HEK293 (cell line): ENCODE results near the gene SRRM5.

Experiments
- BCL6B ChIP-seq: fragments of 450-650 bp; formaldehyde crosslinking; IDR thresholded peaks from 2 replicates; pipeline ENCODE4 v1.5.1; 2017; ENCODE audit warnings: missing biosample characterization, missing genetic modification characterization
- GLI2 ChIP-seq: fragments of 450-650 bp; formaldehyde crosslinking; IDR thresholded peaks from 2 replicates; pipeline ENCODE4; 2017; ENCODE audit warnings: missing biosample characterization, missing genetic modification characterization, low read depth, borderline replicate concordance
- HOXA7 ChIP-seq: sonication (generic); formaldehyde crosslinking; IDR thresholded peaks from 2 replicates; pipeline ENCODE4 v1.8.1; 2022; ENCODE audit warnings: missing genetic modification reagents, borderline replicate concordance
- KLF8 ChIP-seq: fragments of 450-650 bp; formaldehyde crosslinking; IDR thresholded peaks from 2 replicates; pipeline ENCODE4 v1.5.1; 2016; ENCODE audit warnings: missing biosample characterization, missing genetic modification characterization
- OSR2 ChIP-seq: fragments of 450-650 bp; formaldehyde crosslinking; IDR thresholded peaks from 2 replicates; pipeline ENCODE4 v1.5.1; 2016; ENCODE audit warnings: missing biosample characterization, missing genetic modification characterization
- PRDM1 ChIP-seq: fragments of 450-650 bp; formaldehyde crosslinking; IDR thresholded peaks from 2 replicates; pipeline ENCODE4; 2016; ENCODE audit warnings: missing biosample characterization, missing genetic modification characterization
- PRDM6 ChIP-seq: fragments of 450-650 bp; formaldehyde crosslinking; IDR thresholded peaks from 2 replicates; pipeline ENCODE4 v1.5.1; 2017; ENCODE audit warnings: missing biosample characterization, missing genetic modification characterization
- YY2 ChIP-seq: fragments of 450-650 bp; formaldehyde crosslinking; IDR thresholded peaks from 2 replicates; pipeline ENCODE4 v1.5.1; 2016; ENCODE audit warnings: missing biosample characterization, missing genetic modification characterization
- ZBTB1 ChIP-seq: fragments of 450-650 bp; formaldehyde crosslinking; IDR thresholded peaks from 2 replicates; pipeline ENCODE4 v1.5.1; 2016; ENCODE audit warnings: missing biosample characterization, missing genetic modification characterization
- ZBTB26 ChIP-seq: fragments of 450-650 bp; formaldehyde crosslinking; optimal IDR thresholded peaks from 2 replicates; pipeline ENCODE3; 2016; ENCODE audit warnings: missing biosample characterization, mild to moderate bottlenecking, missing genetic modification characterization
- ZBTB48 ChIP-seq: fragments of 450-650 bp; formaldehyde crosslinking; IDR thresholded peaks from 2 replicates; pipeline ENCODE4 v1.5.1; 2016; ENCODE audit warnings: missing biosample characterization, missing genetic modification characterization
- ZBTB6 ChIP-seq: fragments of 450-650 bp; formaldehyde crosslinking; IDR thresholded peaks from 2 replicates; pipeline ENCODE4 v1.5.1; 2017; ENCODE audit warnings: missing biosample characterization, missing genetic modification characterization
- ZEB2 ChIP-seq: fragments of 450-650 bp; formaldehyde crosslinking; IDR thresholded peaks from 2 replicates; pipeline ENCODE4 v1.5.1; 2016; ENCODE audit warnings: missing biosample characterization, missing genetic modification characterization
- ZFP3 ChIP-seq: fragments of 450-650 bp; formaldehyde crosslinking; IDR thresholded peaks from 2 replicates; pipeline ENCODE4 v1.5.1; 2016; ENCODE audit warnings: low read depth, missing biosample characterization, missing genetic modification characterization
- ZNF155 ChIP-seq: fragments of 450-650 bp; formaldehyde crosslinking; IDR thresholded peaks from 2 replicates; pipeline ENCODE4 v1.5.1; 2016; ENCODE audit warnings: missing biosample characterization, missing genetic modification characterization
- ZNF221 ChIP-seq: fragments of 450-650 bp; formaldehyde crosslinking; IDR thresholded peaks from 2 replicates; pipeline ENCODE4 v1.5.1; 2017; ENCODE audit warnings: missing biosample characterization, missing genetic modification characterization, borderline replicate concordance
- ZNF23 ChIP-seq: fragments of 450-650 bp; formaldehyde crosslinking; IDR thresholded peaks from 2 replicates; pipeline ENCODE4 v1.5.1; 2016; ENCODE audit warnings: missing biosample characterization, missing genetic modification characterization, borderline replicate concordance
- ZNF248 ChIP-seq: fragments of 450-650 bp; formaldehyde crosslinking; IDR thresholded peaks from 2 replicates; pipeline ENCODE4 v1.5.1; 2017; ENCODE audit warnings: missing biosample characterization, missing genetic modification characterization
- ZNF423 ChIP-seq: fragments of 450-650 bp; formaldehyde crosslinking; IDR thresholded peaks from 2 replicates; pipeline ENCODE4 v1.5.1; 2016; ENCODE audit warnings: missing biosample characterization, missing genetic modification characterization
- ZNF433 ChIP-seq: fragments of 450-650 bp; formaldehyde crosslinking; IDR thresholded peaks from 2 replicates; pipeline ENCODE4 v1.5.1; 2016; ENCODE audit warnings: missing biosample characterization, missing genetic modification characterization, low read depth
- ZNF48 ChIP-seq: fragments of 450-650 bp; formaldehyde crosslinking; IDR thresholded peaks from 2 replicates; pipeline ENCODE4 v1.5.1; 2016; ENCODE audit warnings: missing biosample characterization, missing genetic modification characterization
- ZNF501 ChIP-seq: fragments of 450-650 bp; formaldehyde crosslinking; IDR thresholded peaks from 2 replicates; pipeline ENCODE4 v1.5.1; 2016; ENCODE audit warnings: missing biosample characterization, missing genetic modification characterization
- ZNF585B ChIP-seq: fragments of 450-650 bp; formaldehyde crosslinking; IDR thresholded peaks from 2 replicates; pipeline ENCODE4 v1.5.1; 2016; ENCODE audit warnings: missing biosample characterization, missing genetic modification characterization
- ZNF654 ChIP-seq: fragments of 450-650 bp; formaldehyde crosslinking; IDR thresholded peaks from 2 replicates; pipeline ENCODE4 v1.5.1; 2016; ENCODE audit warnings: low read depth, missing biosample characterization, missing genetic modification characterization
- ZSCAN23 ChIP-seq: fragments of 450-650 bp; formaldehyde crosslinking; IDR thresholded peaks from 2 replicates; pipeline ENCODE4 v1.5.1; 2016; ENCODE audit warnings: missing biosample characterization, missing genetic modification characterization
- ZXDB ChIP-seq: fragments of 450-650 bp; formaldehyde crosslinking; IDR thresholded peaks from 2 replicates; pipeline ENCODE4 v1.5.1; 2016; ENCODE audit warnings: missing biosample characterization, missing genetic modification characterization
- TF ChIP-seq, protein P1 (sequence below): fragments of 450-650 bp; formaldehyde crosslinking; IDR thresholded peaks from 2 replicates; pipeline ENCODE4 v1.5.1; 2016; ENCODE audit warnings: missing biosample characterization, missing genetic modification characterization, low read depth
- TF ChIP-seq, protein P2 (sequence below): fragments of 450-650 bp; formaldehyde crosslinking; IDR thresholded peaks from 2 replicates; pipeline ENCODE4; 2016; ENCODE audit warnings: missing biosample characterization, missing genetic modification characterization
- TF ChIP-seq, protein P3 (sequence below): fragments of 450-650 bp; formaldehyde crosslinking; IDR thresholded peaks from 2 replicates; pipeline ENCODE4 v1.5.1; 2016; ENCODE audit warnings: missing biosample characterization, missing genetic modification characterization
- TF ChIP-seq, protein P4 (sequence below): fragments of 450-650 bp; formaldehyde crosslinking; IDR thresholded peaks from 2 replicates; pipeline ENCODE4 v1.5.1; 2017; ENCODE audit warnings: missing biosample characterization, missing genetic modification characterization

The SRRM5 gene

GRCh38 chr19:43572171-43572588 lies 39.7 kb upstream of the SRRM5 start (continued):
- TF ChIP-seq BCL6B (tag by site-specific recombination) (no peak; the same call in 1 of the 2 replicates), PRDM1 (tag by site-specific recombination) (0 out of 2 replicates have a peak, but pooled peaks have one; percentile 13), ZBTB6 (tag by site-specific recombination) (no peak), HOXA7 (no peak), PRDM6 (tag by site-specific recombination) (peak; percentile 99), ZNF155 (no peak), ZXDB (tag by site-specific recombination) (peak; percentile 50; the same call in 1 of the 2 replicates), ZBTB26 (tag by site-specific recombination) (no peak), KLF8 (tag by site-specific recombination) (peak; percentile 94), ZNF23 (no peak), ZNF248 (tag by site-specific recombination) (no peak), ZSCAN23 (tag by site-specific recombination) (peak; percentile 82), ZNF433 (no peak), YY2 (no peak), GLI2 (tag by site-specific recombination) (no peak; the same call in 1 of the 2 replicates), ZNF501 (tag by site-specific recombination) (no peak), ZBTB48 (tag by site-specific recombination) (no peak), OSR2 (peak; percentile 80), ZNF423 (tag by site-specific recombination) (no peak; the same call in 1 of the 2 replicates), ZFP3 (tag by site-specific recombination) (no peak), ZNF48 (tag by site-specific recombination) (no peak), ZNF585B (tag by site-specific recombination) (peak; percentile 39), ZBTB1 (no peak), ZNF221 (tag by site-specific recombination) (no peak), ZNF654 (tag by site-specific recombination) (no peak), ZEB2 (tag by site-specific recombination) (peak; percentile 85)
- TF ChIP-seq, protein P1, sequence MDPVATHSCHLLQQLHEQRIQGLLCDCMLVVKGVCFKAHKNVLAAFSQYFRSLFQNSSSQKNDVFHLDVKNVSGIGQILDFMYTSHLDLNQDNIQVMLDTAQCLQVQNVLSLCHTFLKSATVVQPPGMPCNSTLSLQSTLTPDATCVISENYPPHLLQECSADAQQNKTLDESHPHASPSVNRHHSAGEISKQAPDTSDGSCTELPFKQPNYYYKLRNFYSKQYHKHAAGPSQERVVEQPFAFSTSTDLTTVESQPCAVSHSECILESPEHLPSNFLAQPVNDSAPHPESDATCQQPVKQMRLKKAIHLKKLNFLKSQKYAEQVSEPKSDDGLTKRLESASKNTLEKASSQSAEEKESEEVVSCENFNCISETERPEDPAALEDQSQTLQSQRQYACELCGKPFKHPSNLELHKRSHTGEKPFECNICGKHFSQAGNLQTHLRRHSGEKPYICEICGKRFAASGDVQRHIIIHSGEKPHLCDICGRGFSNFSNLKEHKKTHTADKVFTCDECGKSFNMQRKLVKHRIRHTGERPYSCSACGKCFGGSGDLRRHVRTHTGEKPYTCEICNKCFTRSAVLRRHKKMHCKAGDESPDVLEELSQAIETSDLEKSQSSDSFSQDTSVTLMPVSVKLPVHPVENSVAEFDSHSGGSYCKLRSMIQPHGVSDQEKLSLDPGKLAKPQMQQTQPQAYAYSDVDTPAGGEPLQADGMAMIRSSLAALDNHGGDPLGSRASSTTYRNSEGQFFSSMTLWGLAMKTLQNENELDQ (tag by site-specific recombination) = no peak
- TF ChIP-seq, protein P2, sequence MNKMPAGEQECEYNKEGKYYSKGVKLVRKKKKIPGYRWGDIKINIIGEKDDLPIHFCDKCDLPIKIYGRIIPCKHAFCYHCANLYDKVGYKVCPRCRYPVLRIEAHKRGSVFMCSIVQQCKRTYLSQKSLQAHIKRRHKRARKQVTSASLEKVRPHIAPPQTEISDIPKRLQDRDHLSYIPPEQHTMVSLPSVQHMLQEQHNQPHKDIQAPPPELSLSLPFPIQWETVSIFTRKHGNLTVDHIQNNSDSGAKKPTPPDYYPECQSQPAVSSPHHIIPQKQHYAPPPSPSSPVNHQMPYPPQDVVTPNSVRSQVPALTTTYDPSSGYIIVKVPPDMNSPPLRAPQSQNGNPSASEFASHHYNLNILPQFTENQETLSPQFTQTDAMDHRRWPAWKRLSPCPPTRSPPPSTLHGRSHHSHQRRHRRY = no peak
- TF ChIP-seq, protein P3, sequence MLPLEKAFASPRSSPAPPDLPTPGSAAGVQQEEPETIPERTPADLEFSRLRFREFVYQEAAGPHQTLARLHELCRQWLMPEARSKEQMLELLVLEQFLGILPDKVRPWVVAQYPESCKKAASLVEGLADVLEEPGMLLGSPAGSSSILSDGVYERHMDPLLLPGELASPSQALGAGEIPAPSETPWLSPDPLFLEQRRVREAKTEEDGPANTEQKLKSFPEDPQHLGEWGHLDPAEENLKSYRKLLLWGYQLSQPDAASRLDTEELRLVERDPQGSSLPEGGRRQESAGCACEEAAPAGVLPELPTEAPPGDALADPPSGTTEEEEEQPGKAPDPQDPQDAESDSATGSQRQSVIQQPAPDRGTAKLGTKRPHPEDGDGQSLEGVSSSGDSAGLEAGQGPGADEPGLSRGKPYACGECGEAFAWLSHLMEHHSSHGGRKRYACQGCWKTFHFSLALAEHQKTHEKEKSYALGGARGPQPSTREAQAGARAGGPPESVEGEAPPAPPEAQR = no peak
- TF ChIP-seq, protein P4, sequence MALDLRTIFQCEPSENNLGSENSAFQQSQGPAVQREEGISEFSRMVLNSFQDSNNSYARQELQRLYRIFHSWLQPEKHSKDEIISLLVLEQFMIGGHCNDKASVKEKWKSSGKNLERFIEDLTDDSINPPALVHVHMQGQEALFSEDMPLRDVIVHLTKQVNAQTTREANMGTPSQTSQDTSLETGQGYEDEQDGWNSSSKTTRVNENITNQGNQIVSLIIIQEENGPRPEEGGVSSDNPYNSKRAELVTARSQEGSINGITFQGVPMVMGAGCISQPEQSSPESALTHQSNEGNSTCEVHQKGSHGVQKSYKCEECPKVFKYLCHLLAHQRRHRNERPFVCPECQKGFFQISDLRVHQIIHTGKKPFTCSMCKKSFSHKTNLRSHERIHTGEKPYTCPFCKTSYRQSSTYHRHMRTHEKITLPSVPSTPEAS = no peak; the same call in 1 of the 2 replicates
